AG09319 (cell line): ENCODE measurements around the gene MOSMO.

ENCODE experiments used
- DNase-seq: peaks from one replicate; pipeline ENCODE4 v3.0.0-alpha.2; 2010; ENCODE audit warnings: low read depth; ENCODE audit errors: extremely low read depth
- CTCF ChIP-seq: IDR thresholded peaks from 2 replicates; pipeline ENCODE4 v1.5.1; 2011; ENCODE audit warnings: low read depth, mild to moderate bottlenecking, inconsistent platforms, low read length, moderate library complexity

The MOSMO gene

DNA sequence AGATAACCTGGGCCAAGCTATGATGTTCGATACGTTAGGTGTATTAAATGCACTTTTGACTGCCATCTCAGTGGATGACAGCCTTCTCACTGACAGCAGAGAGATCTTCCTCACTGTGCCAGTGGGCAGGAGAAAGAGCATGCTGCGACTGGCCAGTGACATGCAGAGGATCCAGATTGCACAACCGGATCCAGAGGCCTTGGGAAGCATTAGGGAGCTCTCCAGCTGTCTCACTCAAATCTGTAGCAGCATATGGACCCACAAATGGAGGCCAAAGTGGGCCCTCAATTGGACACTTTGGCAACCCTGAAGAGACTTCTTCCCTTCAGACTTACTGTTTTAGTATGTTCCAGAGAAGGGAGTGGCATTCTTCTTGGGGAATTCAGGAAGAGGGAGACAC lies 27.9 kb upstream of the MOSMO start:
- no peak for TF ChIP-seq CTCF
- DNase-seq: no peak

DNA sequence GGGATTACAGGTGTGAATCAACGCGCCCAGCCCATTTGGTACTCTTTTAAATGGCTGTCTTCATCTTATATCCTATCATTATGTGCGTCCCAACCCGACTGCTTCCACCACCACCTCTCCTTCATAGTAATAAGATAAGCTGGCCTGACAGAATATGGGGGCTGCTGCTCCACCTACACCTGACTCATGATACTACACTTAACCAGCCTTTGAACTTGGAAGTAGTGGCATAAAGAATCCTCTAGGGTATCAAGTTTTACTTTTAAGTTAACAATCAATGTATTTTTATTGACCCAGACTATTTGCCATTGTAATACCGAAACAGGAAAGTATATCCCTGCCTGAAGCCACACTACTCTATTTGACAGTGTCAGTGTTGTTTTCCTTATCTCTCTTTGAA lies 25.8 kb upstream of the MOSMO start:
- DNase-seq: no peak
- no peak for TF ChIP-seq CTCF

DNA sequence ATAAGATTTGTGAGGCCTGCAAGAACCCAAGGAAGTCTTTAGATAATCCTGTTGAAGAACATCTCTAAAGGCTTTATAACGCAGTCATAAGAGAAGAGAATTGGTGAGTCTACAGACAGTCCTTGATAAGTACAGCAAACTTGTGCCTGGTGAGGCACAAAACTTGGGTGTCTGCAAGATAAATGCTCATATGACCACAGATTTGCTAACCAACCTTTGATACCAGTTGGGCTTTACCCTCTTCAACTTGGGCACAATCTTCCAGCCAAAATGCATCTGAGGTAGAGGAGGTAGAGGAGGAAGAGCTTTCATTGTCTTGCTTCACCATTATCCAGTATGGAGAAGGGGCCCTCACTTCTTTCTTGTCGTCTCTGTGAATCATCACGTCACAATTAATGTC lies 23.8 kb upstream of the MOSMO start:
- no peak for TF ChIP-seq CTCF

DNA sequence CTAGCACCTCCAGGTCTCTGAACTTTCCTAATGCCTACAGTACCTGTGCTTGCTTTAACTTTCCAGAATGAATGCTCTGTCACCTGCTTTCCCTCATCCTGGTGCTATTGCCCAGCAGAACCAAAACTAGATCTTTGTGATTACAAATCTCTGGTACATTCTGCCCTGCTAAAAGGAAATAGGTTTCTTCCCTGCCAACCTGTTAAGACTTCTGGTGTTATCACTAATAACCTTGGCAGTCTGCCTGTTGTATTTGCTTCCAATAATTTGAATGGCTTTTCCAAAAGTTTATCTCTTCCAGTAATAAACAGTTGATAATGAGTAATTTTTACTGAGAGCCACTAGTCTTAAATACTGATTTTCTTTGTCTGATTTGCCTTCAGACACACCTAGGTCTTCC lies 22.4 kb upstream of the MOSMO start:
- DNase-seq: no peak

More for the DNA sequence above, 23.8 kb upstream of the MOSMO start:
- DNase-seq: no peak

DNA sequence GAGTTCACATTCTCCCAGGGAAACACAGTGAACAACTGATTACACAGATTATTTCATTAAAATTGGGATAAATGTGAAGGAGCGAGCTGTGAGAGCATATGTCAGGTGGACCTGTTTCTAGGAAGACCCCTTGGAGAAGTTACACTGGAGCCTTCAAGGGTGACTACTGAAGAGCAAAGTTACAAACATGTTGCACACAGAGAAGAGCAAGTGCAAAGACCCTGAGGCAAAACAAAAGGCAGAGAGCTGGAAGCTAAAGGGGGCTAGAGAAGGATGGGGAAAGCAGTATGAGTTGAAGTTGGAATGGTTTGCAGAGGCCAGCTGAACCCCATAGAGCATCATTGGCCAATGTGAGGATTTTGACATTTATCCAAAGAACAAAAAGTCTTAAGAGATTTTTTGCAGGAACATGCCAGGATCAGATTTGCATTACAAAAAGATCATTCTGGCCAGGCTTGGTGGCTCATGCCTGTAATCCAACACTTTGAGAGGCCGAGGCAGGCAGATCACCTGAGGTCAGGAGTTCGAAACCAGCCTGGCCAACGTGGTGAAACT lies 21.1 kb upstream of the MOSMO start:
- DNase-seq: no peak
- TF ChIP-seq CTCF: no peak

More for the DNA sequence above, 22.4 kb upstream of the MOSMO start:
- no peak for TF ChIP-seq CTCF

GRCh38 chr16:21987498-21987897 lies 20.4 kb upstream of the MOSMO start:
- no peak for TF ChIP-seq CTCF
- no peak for DNase-seq

DNA sequence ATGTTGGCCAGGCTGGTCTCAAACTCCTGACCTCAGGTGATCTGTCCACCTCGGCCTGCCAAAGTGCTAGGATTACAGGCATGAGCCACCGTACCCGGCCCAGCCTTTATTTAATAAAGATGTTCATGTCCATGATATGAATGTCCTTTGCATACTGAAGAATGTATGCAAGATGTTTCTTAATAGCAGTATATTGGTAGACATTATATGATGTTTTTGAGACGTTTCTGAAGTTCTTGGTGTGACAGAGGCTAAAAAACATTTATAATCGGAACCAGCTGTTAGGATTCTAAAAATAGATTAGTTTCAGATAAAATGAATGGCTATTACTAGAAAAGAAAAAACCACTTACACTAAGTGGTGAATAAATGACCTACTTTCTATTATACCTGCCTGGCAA lies 18.8 kb upstream of the MOSMO start:
- no peak for TF ChIP-seq CTCF
- DNase-seq: no peak
